HG03520 (cell line): ENCODE results near the gene AKAP8L.
"Not testable (repeated sequence)": the region's sequence is repeated elsewhere in the genome, so short reads cannot be mapped to it uniquely, and the experiment has no call there.

Source experiments
- ATAC-seq: cut with Tn5 transposase; IDR thresholded peaks from one replicate; pipeline ENCODE4 v1.9.1; 2021; ENCODE audit warnings: mild to moderate bottlenecking, moderate library complexity; ENCODE audit not compliant: unreplicated experiment

Gene AKAP8L

GRCh38 chr19:15381864-15382263 lies 36.9 kb downstream of the AKAP8L start:
- no peak for ATAC-seq

GRCh38 chr19:15381429-15381828 lies 37.4 kb downstream of the AKAP8L start:
- no peak for ATAC-seq

GRCh38 chr19:15379999-15380647 lies 38.7 kb downstream of the AKAP8L start:
- ATAC-seq = peak; percentile 40

GRCh38 chr19:15379083-15379998 lies 39.4 kb downstream of the AKAP8L start, which contains the start of gene AKAP8:
AKAP8 (minus strand) TSS chr19:15379787; CDS start chr19:15379731, 56 bp downstream.
- peak; percentile 72 for ATAC-seq

- ATAC-seq = no peak
These were observed 40.2 kb downstream of the AKAP8L start for GRCh38 chr19:15378534-15379082.

- ATAC-seq = no peak
These were observed 43.9 kb downstream of the AKAP8L start for GRCh38 chr19:15374796-15375440.

GRCh38 chr19:15374105-15374651 lies 44.6 kb downstream of the AKAP8L start:
- ATAC-seq = no peak

- no peak for ATAC-seq
These were observed 45.1 kb downstream of the AKAP8L start for GRCh38 chr19:15373644-15374043.

- ATAC-seq = no peak
These were observed 45.9 kb downstream of the AKAP8L start for GRCh38 chr19:15372891-15373301.

- ATAC-seq = no peak
These were observed 46.3 kb downstream of the AKAP8L start for GRCh38 chr19:15372470-15372869.

GRCh38 chr19:15371786-15372380 lies 46.9 kb downstream of the AKAP8L start:
- ATAC-seq = no peak

GRCh38 chr19:15371119-15371518 lies 47.7 kb downstream of the AKAP8L start:
- no peak for ATAC-seq

- no peak for ATAC-seq
These were observed 49.2 kb downstream of the AKAP8L start for GRCh38 chr19:15369594-15369891.

- ATAC-seq = no peak
These were observed 49.8 kb downstream of the AKAP8L start for GRCh38 chr19:15368798-15369593.

- ATAC-seq = no peak
These were observed 50.6 kb downstream of the AKAP8L start for GRCh38 chr19:15368051-15368632.

- no peak for ATAC-seq
These were observed 51.3 kb downstream of the AKAP8L start for GRCh38 chr19:15367439-15367838.

GRCh38 chr19:15365264-15365663 lies 53.5 kb downstream of the AKAP8L start:
- ATAC-seq = no peak

- not testable (repeated sequence) for ATAC-seq
These were observed 55.0 kb downstream of the AKAP8L start for GRCh38 chr19:15363791-15364190.

GRCh38 chr19:15363048-15363447 lies 55.7 kb downstream of the AKAP8L start:
- not testable (repeated sequence) for ATAC-seq
